Liver (tissue), 3 donors: Measurements from ENCODE around the gene TEC.

ENCODE experiments used
- CTCF ChIP-seq: fragments of 150-350 bp; IDR thresholded peaks from 2 replicates; pipeline ENCODE4 v1.5.1; 2017; ENCODE audit warnings: improper control_type of control experiment, low read depth, low read length; ENCODE audit not compliant: missing input control
- EGR1 ChIP-seq, 2 donors: IDR thresholded peaks; 2 replicates each; pipeline ENCODE4 v1.6.1; 2016 to 2018; ENCODE audit warnings: antibody characterized with exemption in 2 of 2, low read depth in 2 of 2
- FOXA2 ChIP-seq: IDR thresholded peaks from 2 replicates; pipeline ENCODE4 v1.6.1; 2016; ENCODE audit warnings: antibody characterized with exemption
- JUND ChIP-seq, 2 donors: IDR thresholded peaks; 2 replicates each; pipeline ENCODE4 v1.6.1; 2016; ENCODE audit warnings: antibody characterized with exemption in 2 of 2
- MAX ChIP-seq: IDR thresholded peaks from 2 replicates; pipeline ENCODE4 v1.6.1; 2016; ENCODE audit warnings: antibody characterized with exemption
- NR2F2 ChIP-seq: IDR thresholded peaks from 2 replicates; pipeline ENCODE4 v1.6.1; 2016; ENCODE audit warnings: antibody characterized with exemption
- RAD21 ChIP-seq, 2 donors: IDR thresholded peaks; 2 replicates each; pipeline ENCODE4 v1.6.1; 2016; ENCODE audit warnings: antibody characterized with exemption in 2 of 2, mild to moderate bottlenecking in 2 of 2
- RXRA ChIP-seq, 2 donors: IDR thresholded peaks; 2 replicates each; pipeline ENCODE4 v1.6.1; 2017 to 2018; ENCODE audit warnings: antibody characterized with exemption in 2 of 2, mild to moderate bottlenecking in 1 of 2
- SP1 ChIP-seq: IDR thresholded peaks from 2 replicates; pipeline ENCODE4 v1.6.1; 2018; ENCODE audit warnings: antibody characterized with exemption, mild to moderate bottlenecking
- TAF1 ChIP-seq: conservative IDR thresholded peaks from 2 replicates; pipeline ENCODE4 v1.6.1; 2016; ENCODE audit warnings: antibody characterized with exemption, mild to moderate bottlenecking
- YY1 ChIP-seq: IDR thresholded peaks from 2 replicates; pipeline ENCODE4 v1.6.1; 2016; ENCODE audit warnings: antibody characterized with exemption, mild to moderate bottlenecking
- ZBTB33 ChIP-seq: IDR thresholded peaks from 2 replicates; pipeline ENCODE4 v1.6.1; 2016; ENCODE audit warnings: antibody characterized with exemption
- TF ChIP-seq, protein P1 (sequence below): IDR thresholded peaks from 2 replicates; pipeline ENCODE4 v1.6.1; 2016; ENCODE audit warnings: antibody characterized with exemption, mild to moderate bottlenecking
- TF ChIP-seq, protein P2 (sequence below): IDR thresholded peaks from 2 replicates; pipeline ENCODE4 v1.6.1; 2016; ENCODE audit warnings: antibody characterized with exemption
- donor health status: healthy.
- donor health status: healthy.

DNA sequence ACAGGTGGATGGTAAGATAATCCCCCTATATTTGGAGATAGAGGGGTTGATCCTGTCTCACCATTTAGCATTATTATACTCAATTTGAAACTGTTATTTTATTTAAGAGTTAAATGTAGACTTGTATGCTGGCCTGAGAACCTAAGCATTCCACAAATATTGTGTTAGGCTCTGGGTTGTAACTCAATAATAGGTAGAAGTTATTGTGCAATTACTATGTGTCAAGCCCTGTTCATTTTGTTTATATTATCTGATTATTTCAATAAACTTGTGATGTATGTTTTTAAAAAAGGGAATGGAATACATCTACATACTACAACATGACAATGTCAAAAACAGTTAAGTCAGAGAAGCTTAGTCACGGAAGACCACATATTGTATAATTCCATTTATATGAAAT, 122.0 kb downstream of the TEC start:
- TF ChIP-seq, protein P1, sequence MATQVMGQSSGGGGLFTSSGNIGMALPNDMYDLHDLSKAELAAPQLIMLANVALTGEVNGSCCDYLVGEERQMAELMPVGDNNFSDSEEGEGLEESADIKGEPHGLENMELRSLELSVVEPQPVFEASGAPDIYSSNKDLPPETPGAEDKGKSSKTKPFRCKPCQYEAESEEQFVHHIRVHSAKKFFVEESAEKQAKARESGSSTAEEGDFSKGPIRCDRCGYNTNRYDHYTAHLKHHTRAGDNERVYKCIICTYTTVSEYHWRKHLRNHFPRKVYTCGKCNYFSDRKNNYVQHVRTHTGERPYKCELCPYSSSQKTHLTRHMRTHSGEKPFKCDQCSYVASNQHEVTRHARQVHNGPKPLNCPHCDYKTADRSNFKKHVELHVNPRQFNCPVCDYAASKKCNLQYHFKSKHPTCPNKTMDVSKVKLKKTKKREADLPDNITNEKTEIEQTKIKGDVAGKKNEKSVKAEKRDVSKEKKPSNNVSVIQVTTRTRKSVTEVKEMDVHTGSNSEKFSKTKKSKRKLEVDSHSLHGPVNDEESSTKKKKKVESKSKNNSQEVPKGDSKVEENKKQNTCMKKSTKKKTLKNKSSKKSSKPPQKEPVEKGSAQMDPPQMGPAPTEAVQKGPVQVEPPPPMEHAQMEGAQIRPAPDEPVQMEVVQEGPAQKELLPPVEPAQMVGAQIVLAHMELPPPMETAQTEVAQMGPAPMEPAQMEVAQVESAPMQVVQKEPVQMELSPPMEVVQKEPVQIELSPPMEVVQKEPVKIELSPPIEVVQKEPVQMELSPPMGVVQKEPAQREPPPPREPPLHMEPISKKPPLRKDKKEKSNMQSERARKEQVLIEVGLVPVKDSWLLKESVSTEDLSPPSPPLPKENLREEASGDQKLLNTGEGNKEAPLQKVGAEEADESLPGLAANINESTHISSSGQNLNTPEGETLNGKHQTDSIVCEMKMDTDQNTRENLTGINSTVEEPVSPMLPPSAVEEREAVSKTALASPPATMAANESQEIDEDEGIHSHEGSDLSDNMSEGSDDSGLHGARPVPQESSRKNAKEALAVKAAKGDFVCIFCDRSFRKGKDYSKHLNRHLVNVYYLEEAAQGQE = no peak
- TF ChIP-seq MAX = no peak
- TF ChIP-seq CTCF = no peak
- TF ChIP-seq SP1 = no peak
- no peak for TF ChIP-seq YY1
- no peak for TF ChIP-seq EGR1 (IDR thresholded peaks at IDR 0.05; ENCODE audit: low read depth in 2 of 2)
- TF ChIP-seq TAF1 = no peak
- TF ChIP-seq ZBTB33 = no peak
- TF ChIP-seq JUND (IDR thresholded peaks at IDR 0.05) = no peak
- no peak for TF ChIP-seq RAD21 (IDR thresholded peaks at IDR 0.05)
- TF ChIP-seq NR2F2 = no peak
- TF ChIP-seq, protein P2, sequence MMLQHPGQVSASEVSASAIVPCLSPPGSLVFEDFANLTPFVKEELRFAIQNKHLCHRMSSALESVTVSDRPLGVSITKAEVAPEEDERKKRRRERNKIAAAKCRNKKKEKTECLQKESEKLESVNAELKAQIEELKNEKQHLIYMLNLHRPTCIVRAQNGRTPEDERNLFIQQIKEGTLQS = no peak
- no peak for TF ChIP-seq RXRA (IDR thresholded peaks at IDR 0.05)
- TF ChIP-seq FOXA2 = no peak
